H9 (cell line): Measurements from ENCODE around the gene SAMHD1. TPM values are rescaled to one million over a fixed set of nuclear protein-coding genes. Genes with fewer than 3 reads are reported as not detected.
"Not testable (repeated sequence)": the region's sequence is repeated elsewhere in the genome, so short reads cannot be mapped to it uniquely, and the experiment has no call there.

Experiments used
- DNase-seq: peaks from one replicate; pipeline ENCODE4 v3.0.0-alpha.2; 2017
- H2AFZ ChIP-seq: one replicate; pipeline ENCODE4 v1.6.1; 2013; ENCODE audit warnings: mild to moderate bottlenecking, low read length, control low read depth, moderate library complexity
- H2AK5ac ChIP-seq: 2 replicates; pipeline ENCODE4 v1.6.1; 2013; ENCODE audit warnings: low read length, control low read depth, mixed read lengths; ENCODE audit not compliant: insufficient read length
- H2BK120ac ChIP-seq: one replicate; pipeline ENCODE4 v1.6.1; 2013; ENCODE audit warnings: low read depth, mild to moderate bottlenecking, low read length, control low read depth, inconsistent platforms; ENCODE audit not compliant: poor library complexity, severe bottlenecking
- H2BK12ac ChIP-seq: 2 replicates; pipeline ENCODE4 v1.6.1; 2013; ENCODE audit warnings: low read length, control low read depth, mixed read lengths, low read depth; ENCODE audit not compliant: insufficient read length
- H2BK15ac ChIP-seq: 2 replicates; pipeline ENCODE4 v1.6.1; 2013; ENCODE audit warnings: low read depth, low read length, control low read depth
- H2BK20ac ChIP-seq: one replicate; pipeline ENCODE4 v1.6.1; 2013; ENCODE audit warnings: low read depth, mild to moderate bottlenecking, low read length, control low read depth, inconsistent platforms; ENCODE audit not compliant: poor library complexity, severe bottlenecking
- H2BK5ac ChIP-seq: 2 replicates; pipeline ENCODE4 v1.6.1; 2013; ENCODE audit warnings: low read length, control low read depth, mixed read lengths; ENCODE audit not compliant: insufficient read length
- H3K14ac ChIP-seq: 2 replicates; pipeline ENCODE4 v1.6.1; 2013; ENCODE audit warnings: low read length, control low read depth; ENCODE audit not compliant: insufficient read depth
- H3K18ac ChIP-seq: 2 replicates; pipeline ENCODE4 v1.6.1; 2013; ENCODE audit warnings: low read depth, mild to moderate bottlenecking, mixed read lengths, low read length, control low read depth; ENCODE audit not compliant: insufficient read length
- H3K23ac ChIP-seq: 2 replicates; pipeline ENCODE4 v1.6.1; 2013; ENCODE audit warnings: low read length, control low read depth, mixed read lengths, low read depth; ENCODE audit not compliant: insufficient read length
- H3K23me2 ChIP-seq: 2 replicates; pipeline ENCODE4 v1.6.1; 2013; ENCODE audit warnings: low read depth, mild to moderate bottlenecking, mixed read lengths, low read length, control low read depth; ENCODE audit not compliant: insufficient read length, poor library complexity, severe bottlenecking
- H3K27ac ChIP-seq: 2 replicates; pipeline ENCODE4 v1.5.1; 2013; ENCODE audit warnings: low read length, control low read depth, mixed read lengths, low read depth; ENCODE audit not compliant: insufficient read length
- H3K27me3 ChIP-seq: 2 replicates; pipeline ENCODE4 v1.6.1; 2013; ENCODE audit warnings: low read length, control low read depth, inconsistent platforms; ENCODE audit not compliant: insufficient read depth
- H3K4ac ChIP-seq: 2 replicates; pipeline ENCODE4 v1.6.1; 2013; ENCODE audit warnings: low read depth, mild to moderate bottlenecking, control low read depth, inconsistent platforms, low read length, moderate library complexity
- H3K4me1 ChIP-seq: 2 replicates; pipeline ENCODE4 v1.6.1; 2013; ENCODE audit warnings: low read length, control low read depth, inconsistent platforms; ENCODE audit not compliant: insufficient read depth
- H3K4me2 ChIP-seq: 2 replicates; pipeline ENCODE4 v1.6.1; 2013; ENCODE audit warnings: low read length, control low read depth, mixed read lengths; ENCODE audit not compliant: insufficient read length, insufficient read depth
- H3K56ac ChIP-seq: 2 replicates; pipeline ENCODE4 v1.6.1; 2013; ENCODE audit warnings: low read depth, mild to moderate bottlenecking, mixed read lengths, low read length, control low read depth; ENCODE audit not compliant: insufficient read length
- H3K79me1 ChIP-seq: 2 replicates; pipeline ENCODE4 v1.6.1; 2013; ENCODE audit warnings: low read depth, mild to moderate bottlenecking, moderate library complexity, low read length, control low read depth, inconsistent platforms; ENCODE audit not compliant: insufficient read depth, poor library complexity, severe bottlenecking
- H3K79me2 ChIP-seq: 2 replicates; pipeline ENCODE4 v1.6.1; 2013; ENCODE audit warnings: low read length, control low read depth, inconsistent platforms; ENCODE audit not compliant: insufficient read depth
- H3K9ac ChIP-seq: 2 replicates; pipeline ENCODE4 v1.6.1; 2013; ENCODE audit warnings: low read length, control low read depth, mixed read lengths; ENCODE audit not compliant: insufficient read length; ENCODE audit errors: extremely low read depth
- H3K9me3 ChIP-seq: one replicate; pipeline ENCODE4 v1.6.1; 2013; ENCODE audit warnings: low read depth, low read length, inconsistent platforms; ENCODE audit not compliant: control insufficient read depth
- H3T11ph ChIP-seq: one replicate; pipeline ENCODE4 v1.6.1; 2013; ENCODE audit warnings: mild to moderate bottlenecking, low read length, control low read depth, inconsistent platforms
- H4K20me1 ChIP-seq: one replicate; pipeline ENCODE4 v1.6.1; 2013; ENCODE audit not compliant: control insufficient read depth, insufficient read length, insufficient read depth
- H4K5ac ChIP-seq: 2 replicates; pipeline ENCODE4 v1.6.1; 2013; ENCODE audit warnings: low read depth, mild to moderate bottlenecking, mixed read lengths, low read length, control low read depth; ENCODE audit not compliant: insufficient read length
- H4K8ac ChIP-seq: replicated peaks from 2 replicates; pipeline ENCODE4 v1.6.1; 2013; ENCODE audit warnings: low read length, control low read depth, mixed read lengths, low read depth; ENCODE audit not compliant: insufficient read length
- H4K91ac ChIP-seq: 2 replicates; pipeline ENCODE4 v1.6.1; 2013; ENCODE audit warnings: low read depth, mild to moderate bottlenecking, moderate library complexity, mixed read lengths, low read length, control low read depth; ENCODE audit not compliant: insufficient read length
- H3K27ac Mint-ChIP-seq, 3 experiments: 2 replicates in 2 of 3; 3 replicates in 1 of 3; pipeline ENCODE4 v1.8.0; 2020 to 2021; ENCODE audit warnings: mixed read lengths in 3 of 3, mild to moderate bottlenecking in 1 of 3, moderate library complexity in 1 of 3
- H3K27me3 Mint-ChIP-seq: 2 replicates; pipeline ENCODE4 v1.8.0; 2021; ENCODE audit warnings: low read depth, mild to moderate bottlenecking, moderate library complexity, mixed read lengths
- H3K36me3 Mint-ChIP-seq, 3 experiments: 2 replicates in 2 of 3; 3 replicates in 1 of 3; pipeline ENCODE4 v1.8.0; 2020 to 2021; ENCODE audit warnings: low read depth in 3 of 3, mixed read lengths in 3 of 3; ENCODE audit not compliant: insufficient read depth in 1 of 3
- H3K4me1 Mint-ChIP-seq, 2 experiments: 2 replicates each; pipeline ENCODE4 v1.8.0; 2020; ENCODE audit warnings: mixed read lengths in 2 of 2
- H3K4me3 Mint-ChIP-seq, 2 experiments: 2 replicates in 1 of 2; 3 replicates in 1 of 2; pipeline ENCODE4 v1.8.0; 2020 to 2021; ENCODE audit warnings: mild to moderate bottlenecking in 2 of 2, mixed read lengths in 2 of 2, moderate library complexity in 1 of 2
- H3K9me3 Mint-ChIP-seq, 2 experiments: 2 replicates in 1 of 2; 3 replicates in 1 of 2; pipeline ENCODE4 v1.8.0; 2020; ENCODE audit warnings: mild to moderate bottlenecking in 2 of 2, mixed read lengths in 2 of 2, moderate library complexity in 1 of 2
- WGBS: extraction: QIAGEN DNeasy Blood & Tissue Kit; methylation state at CpG from one replicate; pipeline ENCODE4 v1.1.7; 2013; ENCODE audit warnings: missing lambda C conversion rate, low lambda C conversion rate, mixed read lengths; ENCODE audit not compliant: insufficient read length; ENCODE audit errors: extremely low coverage; 5-methylcytosine and 5-hydroxymethylcytosine counted together
- long read RNA-seq: library from polyadenylated mRNA; unstranded; transcript quantifications from one replicate; pipeline ENCODE4 v2.0.0, GENCODE V29; 2020
- total RNA-seq: library from RNA; stranded (reverse); gene quantifications from 2 replicates; pipeline ENCODE4 v1.2.1, GENCODE V29; 2021
- TF ChIP-seq, protein P1 (sequence below): fragments of 200-600 bp; sonication (generic); conservative IDR thresholded peaks from 3 replicates; pipeline ENCODE4 v1.8.0; 2021; ENCODE audit warnings: antibody characterized with exemption, mild to moderate bottlenecking

SAMHD1 gene
- 53.1 and 59.6 TPM in 2 replicates for total RNA-seq
- long read RNA-seq, full-length matches to known transcripts, result 131 of 166 reads
- long read RNA-seq, partial matches to known transcripts, result 6 of 166 reads
- long read RNA-seq, other reads (novel, unspliced or antisense), result 29 of 166 reads

GRCh38 chr20:36951198-36951978 is at the start of gene SAMHD1:
SAMHD1 (minus strand) TSS chr20:36951708; CDS start chr20:36951643, 65 bp downstream.
- H3K36me3 Mint-ChIP-seq, result peaks cover under 1 to 10% (median 7%) of the 10 kb centered on the region in 3 experiments; a peak in 5 of 7 replicates

GRCh38 chr20:37000171-37000570 is 48.7 kb upstream of the SAMHD1 start:
- H3K4me3 Mint-ChIP-seq, H3K14ac ChIP-seq, H3K27ac ChIP-seq, H2AFZ ChIP-seq, DNase-seq, H4K91ac ChIP-seq, H3K18ac ChIP-seq, H2BK15ac ChIP-seq, H2BK5ac ChIP-seq, H2BK120ac ChIP-seq, H3K4me1 ChIP-seq, H3K27ac Mint-ChIP-seq, H3K23ac ChIP-seq, H3K9me3 ChIP-seq, H3K23me2 ChIP-seq, H3K4me1 Mint-ChIP-seq, H3K79me1 ChIP-seq, H2AK5ac ChIP-seq, H3T11ph ChIP-seq, H3K27me3 ChIP-seq, H3K27me3 Mint-ChIP-seq, H4K5ac ChIP-seq, H3K79me2 ChIP-seq, H3K4me2 ChIP-seq, H3K4ac ChIP-seq, H2BK20ac ChIP-seq, H3K56ac ChIP-seq, H4K20me1 ChIP-seq, H2BK12ac ChIP-seq, H3K9ac ChIP-seq, H4K8ac ChIP-seq: not testable (repeated sequence)
- no CpG with 5 or more reads among the region's 26 CpGs for WGBS
- Mint-ChIP-seq H3K9me3 (peaks cover 21 to 27% of the 10 kb centered on the region in 2 experiments), H3K36me3 (peaks cover 52 to 62% (median 62%) of the 10 kb centered on the region in 3 experiments)

More at GRCh38 chr20:36951198-36951978, at the start of gene SAMHD1:
- H3K23ac ChIP-seq, result no peak within 1 kb of the TSS
- no peak within 1 kb of the TSS for H4K5ac ChIP-seq
- H2AFZ ChIP-seq, result no peak within 1 kb of the TSS
- no CpG with 5 or more reads among the region's 66 CpGs for WGBS
- peak within 1 kb of the TSS; percentile 82 to 87 (median 83); a peak in 3 of 7 replicates for H3K27ac Mint-ChIP-seq
- DNase-seq, result peak; percentile 99
- no peak within 1 kb of the TSS for H2BK120ac ChIP-seq
- no peaks in the 10 kb centered on the region for H3K9me3 ChIP-seq
- H3K4me1 Mint-ChIP-seq, result peaks cover 34 to 36% of the 10 kb centered on the region in 2 experiments
- H3K27ac ChIP-seq, result no peak within 1 kb of the TSS
- H3K9ac ChIP-seq, result peak within 1 kb of the TSS; percentile 33
- no peak within 1 kb of the TSS for H4K91ac ChIP-seq
- peaks cover 2 to 3% of the 10 kb centered on the region in 2 experiments; a peak in 2 of 5 replicates for H3K9me3 Mint-ChIP-seq
- no peak within 1 kb of the TSS for H2BK20ac ChIP-seq
- H3K18ac ChIP-seq, result no peak within 1 kb of the TSS
- no peaks in the 10 kb centered on the region for H3K79me1 ChIP-seq
- H2BK12ac ChIP-seq, result no peak within 1 kb of the TSS
- H3K4me1 ChIP-seq, result peaks cover 8% of the 10 kb centered on the region; the same call in 1 of the 2 replicates
- H4K20me1 ChIP-seq, result no peaks in the 10 kb centered on the region
- no peak within 1 kb of the TSS for H2AK5ac ChIP-seq
- TF ChIP-seq, protein P1, sequence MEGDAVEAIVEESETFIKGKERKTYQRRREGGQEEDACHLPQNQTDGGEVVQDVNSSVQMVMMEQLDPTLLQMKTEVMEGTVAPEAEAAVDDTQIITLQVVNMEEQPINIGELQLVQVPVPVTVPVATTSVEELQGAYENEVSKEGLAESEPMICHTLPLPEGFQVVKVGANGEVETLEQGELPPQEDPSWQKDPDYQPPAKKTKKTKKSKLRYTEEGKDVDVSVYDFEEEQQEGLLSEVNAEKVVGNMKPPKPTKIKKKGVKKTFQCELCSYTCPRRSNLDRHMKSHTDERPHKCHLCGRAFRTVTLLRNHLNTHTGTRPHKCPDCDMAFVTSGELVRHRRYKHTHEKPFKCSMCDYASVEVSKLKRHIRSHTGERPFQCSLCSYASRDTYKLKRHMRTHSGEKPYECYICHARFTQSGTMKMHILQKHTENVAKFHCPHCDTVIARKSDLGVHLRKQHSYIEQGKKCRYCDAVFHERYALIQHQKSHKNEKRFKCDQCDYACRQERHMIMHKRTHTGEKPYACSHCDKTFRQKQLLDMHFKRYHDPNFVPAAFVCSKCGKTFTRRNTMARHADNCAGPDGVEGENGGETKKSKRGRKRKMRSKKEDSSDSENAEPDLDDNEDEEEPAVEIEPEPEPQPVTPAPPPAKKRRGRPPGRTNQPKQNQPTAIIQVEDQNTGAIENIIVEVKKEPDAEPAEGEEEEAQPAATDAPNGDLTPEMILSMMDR, result no peak
- peak within 1 kb of the TSS; percentile 84 for H3K4me2 ChIP-seq
- H3K56ac ChIP-seq, result no peak within 1 kb of the TSS
- peaks cover 9% of the 10 kb centered on the region for H3K23me2 ChIP-seq
- H3K4me3 Mint-ChIP-seq, result peak within 1 kb of the TSS; percentile 93 to 95
- no peak within 1 kb of the TSS for H3T11ph ChIP-seq
- no peaks in the 10 kb centered on the region for H3K27me3 ChIP-seq
- no peak within 1 kb of the TSS for H2BK5ac ChIP-seq
- H2BK15ac ChIP-seq, result no peak within 1 kb of the TSS; the same call in 1 of the 2 replicates
- peaks cover 6% of the 10 kb centered on the region for H3K27me3 Mint-ChIP-seq
- no peaks in the 10 kb centered on the region for H3K79me2 ChIP-seq
- H3K4ac ChIP-seq, result no peak within 1 kb of the TSS
- no peak within 1 kb of the TSS for H4K8ac ChIP-seq
- no peak within 1 kb of the TSS; the same call in 1 of the 2 replicates for H3K14ac ChIP-seq
